B cell (primary cell): ENCODE measurements around the gene FLNA. TPM values are rescaled to one million over a fixed set of nuclear protein-coding genes. Genes with fewer than 3 reads are reported as not detected.
"Not testable (repeated sequence)": the region's sequence is repeated elsewhere in the genome, so short reads cannot be mapped to it uniquely, and the experiment has no call there.

Experiments
- ATAC-seq: fragments of 200-7000 bp; cut with Tn5 transposase; one replicate; pipeline ENCODE4 v1.10.0; 2021; ENCODE audit warnings: low read depth, mild to moderate bottlenecking, moderate number of reproducible peaks, moderate library complexity
- CTCF ChIA-PET: fragments of 350-600 bp; sonication (Branson Sonifier 250); formaldehyde crosslinking; loops from one replicate; lab custom pipeline; 2021; ENCODE audit warnings: antibody characterized with exemption, inconsistent platforms; lab: Charles Lee
- POLR2A ChIA-PET: fragments of 350-600 bp; sonication (Branson Sonifier 250); formaldehyde crosslinking; loops from one replicate; lab custom pipeline; 2021; ENCODE audit warnings: antibody characterized with exemption; lab: Charles Lee
- DNase-seq: peaks from one replicate; pipeline ENCODE4 v3.0.0; 2013
- H2AFZ ChIP-seq: 2 replicates; pipeline ENCODE4 v1.6.1; 2012; ENCODE audit warnings: mild to moderate bottlenecking, low read depth, low read length; ENCODE audit not compliant: insufficient read depth, poor library complexity, severe bottlenecking
- H3K27ac ChIP-seq, 2 donors: 1 replicate in 1 of 2; 2 replicates in 1 of 2; pipeline ENCODE4 v1.5.1; 2012 to 2013; ENCODE audit warnings: low read length in 2 of 2, mild to moderate bottlenecking in 2 of 2, moderate library complexity in 1 of 2
- H3K27me3 ChIP-seq, 4 experiments: fragments of 200-600 bp in 1 of 4; sonication (generic) in 1 of 4; replicated peaks in 1 of 4; 1 replicate in 2 of 4; 2 replicates in 2 of 4; pipeline versions ENCODE4 v1.6.1 to v1.7.0; 2013 to 2016; ENCODE audit warnings: low read length in 3 of 4, mild to moderate bottlenecking in 2 of 4, mixed read lengths in 1 of 4, moderate library complexity in 1 of 4; ENCODE audit not compliant: insufficient read depth in 4 of 4, control insufficient read depth in 3 of 4; ENCODE audit errors: control extremely low read depth in 1 of 4
- H3K36me3 ChIP-seq, 2 experiments: replicated peaks in 1 of 2; 1 replicate in 1 of 2; 2 replicates in 1 of 2; pipeline versions ENCODE4 v1.6.1 to v1.7.1; 2013; ENCODE audit warnings: low read length in 1 of 2; ENCODE audit not compliant: insufficient read depth in 2 of 2, control insufficient read depth in 1 of 2; ENCODE audit errors: control extremely low read depth in 1 of 2, extremely low read depth in 1 of 2
- H3K4me1 ChIP-seq, 2 donors: fragments of 200-600 bp in 1 of 2; sonication (generic) in 1 of 2; 1 replicate in 1 of 2; 2 replicates in 1 of 2; pipeline versions ENCODE4 v1.5.1 to v1.6.1; 2013 to 2017; ENCODE audit warnings: low read length in 2 of 2; ENCODE audit not compliant: control insufficient read depth in 2 of 2, insufficient read depth in 2 of 2
- H3K4me2 ChIP-seq: replicated peaks from 2 replicates; pipeline ENCODE3; 2012; ENCODE audit warnings: mild to moderate bottlenecking, low read depth, low read length; ENCODE audit not compliant: poor library complexity, severe bottlenecking
- H3K4me3 ChIP-seq, 5 experiments: fragments of 200-600 bp in 1 of 5; sonication (generic) in 1 of 5; 1 replicate in 3 of 5; 2 replicates in 2 of 5; pipeline versions ENCODE4 v1.5.1 to v1.7.0; 2011 to 2016; ENCODE audit warnings: low read length in 4 of 5, mild to moderate bottlenecking in 4 of 5, low read depth in 2 of 5, control low read depth in 1 of 5, moderate library complexity in 1 of 5; ENCODE audit not compliant: insufficient read depth in 1 of 5; ENCODE audit errors: control extremely low read depth in 1 of 5, extremely low read depth in 1 of 5
- H3K79me2 ChIP-seq: fragments of 200-600 bp; sonication (generic); one replicate; pipeline ENCODE4 v1.6.0; 2016; ENCODE audit warnings: low read length; ENCODE audit not compliant: control insufficient read depth, insufficient read depth
- H3K9ac ChIP-seq: fragments of 200-600 bp; sonication (generic); 2 replicates; pipeline ENCODE4 v1.6.1; 2017; ENCODE audit warnings: mild to moderate bottlenecking, low read length, moderate library complexity
- H3K9me3 ChIP-seq, 3 donors: one replicate each; pipeline versions ENCODE4 v1.6.1 to v1.7.1; 2013; ENCODE audit warnings: low read length in 2 of 3; ENCODE audit not compliant: control insufficient read depth in 2 of 3, insufficient read depth in 1 of 3; ENCODE audit errors: control extremely low read depth in 1 of 3
- H4K20me1 ChIP-seq: 2 replicates; pipeline ENCODE4 v1.6.0; 2012; ENCODE audit warnings: mild to moderate bottlenecking, low read length; ENCODE audit not compliant: insufficient read depth, control insufficient read depth, poor library complexity, severe bottlenecking
- H3K27ac Mint-ChIP-seq: one replicate; pipeline ENCODE4 v1.8.0; 2021; ENCODE audit warnings: mixed read lengths
- H3K27me3 Mint-ChIP-seq: one replicate; pipeline ENCODE4 v1.8.0; 2021; ENCODE audit warnings: mixed read lengths
- H3K4me1 Mint-ChIP-seq: one replicate; pipeline ENCODE4 v1.8.0; 2021; ENCODE audit warnings: mixed read lengths
- H3K4me3 Mint-ChIP-seq: one replicate; pipeline ENCODE4 v1.8.0; 2021; ENCODE audit warnings: mixed read lengths
- H3K9me3 Mint-ChIP-seq: one replicate; pipeline ENCODE4 v1.8.0; 2022; ENCODE audit warnings: mixed read lengths; ENCODE audit not compliant: insufficient read depth
- EZH2 ChIP-seq: IDR thresholded peaks from 2 replicates; pipeline ENCODE4 v1.6.1; 2012; ENCODE audit warnings: borderline replicate concordance, low read depth, mild to moderate bottlenecking, moderate library complexity, low read length; ENCODE audit not compliant: insufficient read depth, poor library complexity, severe bottlenecking
- WGBS: methylation state at CpG from one replicate; pipeline ENCODE4 v1.1.5; 2013; ENCODE audit warnings: missing lambda C conversion rate; ENCODE audit not compliant: insufficient coverage; 5-methylcytosine and 5-hydroxymethylcytosine counted together
- intact Hi-C: fragments of 100-400 bp; cut with micrococcal nuclease; formaldehyde crosslinking; loops from one replicate; pipeline ENCODE4 v1.10.0; 2022
- polyA plus RNA-seq: library from polyadenylated mRNA; depleted of rRNA; stranded (reverse); fragments of >200 nt; gene quantifications from 2 replicates; pipeline ENCODE4 v1.2.3, GENCODE V29; 2012
- total RNA-seq, 2 donors: library from RNA; stranded (reverse); fragments of 120-200 nt in 1 of 2; gene quantifications; 1 replicate in 1 of 2; 2 replicates in 1 of 2; pipeline versions ENCODE4 v1.2.3 to v1.2.4, GENCODE V29; 2013 to 2022
- TF ChIP-seq, protein P1 (sequence below): fragments of 200-600 bp; IDR thresholded peaks from one replicate; pipeline ENCODE4 v1.8.0; 2022; ENCODE audit warnings: antibody characterized with exemption, mild to moderate bottlenecking

Gene FLNA
- total and polyA plus RNA-seq, 2 donors (not counting 1 experiment from before 2014, with no cell fraction given), result 342 to 510 TPM

- H3K4me3 ChIP-seq, H3K27ac Mint-ChIP-seq, H4K20me1 ChIP-seq, H3K4me1 ChIP-seq, H3K4me2 ChIP-seq, H3K79me2 ChIP-seq, DNase-seq, H3K27ac ChIP-seq, H3K9me3 ChIP-seq, H2AFZ ChIP-seq, H3K9me3 Mint-ChIP-seq, H3K4me1 Mint-ChIP-seq, intact Hi-C loops, H3K4me3 Mint-ChIP-seq, POLR2A ChIA-PET, H3K27me3 Mint-ChIP-seq, H3K9ac ChIP-seq, CTCF ChIA-PET, H3K36me3 ChIP-seq, H3K27me3 ChIP-seq: not testable (repeated sequence)
- peak; percentile 75 for ATAC-seq
- no CpG with 5 or more reads among the region's 115 CpGs for WGBS
These were observed 32.8 kb downstream of the FLNA start for GRCh38 chrX:154341399-154342298.

DNA sequence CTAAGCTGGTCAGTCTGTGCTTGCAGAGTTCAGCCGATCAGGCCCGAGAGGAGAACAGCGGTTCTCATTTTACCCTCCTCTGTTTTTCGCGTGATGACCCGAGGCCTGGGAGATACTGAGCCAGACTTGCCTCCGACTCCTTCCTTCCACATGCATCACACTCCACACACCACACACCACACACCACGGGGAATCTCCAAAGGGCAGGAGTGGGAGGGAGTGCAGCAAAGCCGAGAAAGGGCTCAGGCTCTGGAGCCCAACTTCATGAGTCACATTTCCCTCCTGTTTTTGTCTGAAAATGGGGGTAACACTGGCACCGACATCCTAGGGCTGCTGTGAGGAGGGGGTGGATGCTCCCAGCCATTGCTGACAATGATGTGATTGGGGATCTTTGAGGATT, 39.9 kb downstream of the FLNA start:
- Histone ChIP-seq H3K4me1 (peaks cover 27 to 31% of the 10 kb centered on the region in 2 donors), H3K36me3 (no peaks in the 10 kb centered on the region), H3K9me3 (no peaks in the 10 kb centered on the region), H3K4me2 (peak overlapping the region; percentile 45), H3K79me2 (no peaks in the 10 kb centered on the region), H3K9ac (no peak overlapping the region), H3K27ac (peak overlapping the region; percentile 38 to 57), H4K20me1 (no peaks in the 10 kb centered on the region), H2AFZ (no peak overlapping the region), H3K27me3 (no peaks in the 10 kb centered on the region), H3K4me3 (peak overlapping the region in 1 of 5 experiments; percentile 2)
- 92% methylated on average over 2 of the region's 10 CpGs for WGBS
- DNase-seq (no peak), ATAC-seq (no peak)
- POLR2A ChIA-PET, result interaction anchor here (1.4 kb wide), 1 partner anchor 74 kb away, joined by 3 read pairs; the partner anchor contains the start of gene DNASE1L1
- peaks cover 27% of the 10 kb centered on the region for H3K4me1 Mint-ChIP-seq
- no peaks in the 10 kb centered on the region for H3K9me3 Mint-ChIP-seq
- TF ChIP-seq EZH2, result no peak
- TF ChIP-seq, protein P1, sequence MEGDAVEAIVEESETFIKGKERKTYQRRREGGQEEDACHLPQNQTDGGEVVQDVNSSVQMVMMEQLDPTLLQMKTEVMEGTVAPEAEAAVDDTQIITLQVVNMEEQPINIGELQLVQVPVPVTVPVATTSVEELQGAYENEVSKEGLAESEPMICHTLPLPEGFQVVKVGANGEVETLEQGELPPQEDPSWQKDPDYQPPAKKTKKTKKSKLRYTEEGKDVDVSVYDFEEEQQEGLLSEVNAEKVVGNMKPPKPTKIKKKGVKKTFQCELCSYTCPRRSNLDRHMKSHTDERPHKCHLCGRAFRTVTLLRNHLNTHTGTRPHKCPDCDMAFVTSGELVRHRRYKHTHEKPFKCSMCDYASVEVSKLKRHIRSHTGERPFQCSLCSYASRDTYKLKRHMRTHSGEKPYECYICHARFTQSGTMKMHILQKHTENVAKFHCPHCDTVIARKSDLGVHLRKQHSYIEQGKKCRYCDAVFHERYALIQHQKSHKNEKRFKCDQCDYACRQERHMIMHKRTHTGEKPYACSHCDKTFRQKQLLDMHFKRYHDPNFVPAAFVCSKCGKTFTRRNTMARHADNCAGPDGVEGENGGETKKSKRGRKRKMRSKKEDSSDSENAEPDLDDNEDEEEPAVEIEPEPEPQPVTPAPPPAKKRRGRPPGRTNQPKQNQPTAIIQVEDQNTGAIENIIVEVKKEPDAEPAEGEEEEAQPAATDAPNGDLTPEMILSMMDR, result no peak
- H3K27me3 Mint-ChIP-seq, result no peaks in the 10 kb centered on the region
- intact Hi-C loops, result no loop called here
- peak overlapping the region; percentile 94 for H3K27ac Mint-ChIP-seq
- CTCF ChIA-PET, result interaction anchor here (1.0 to 1.5 kb wide), 4 partner anchors 17 to 209 kb away, joined by 3 to 4 read pairs (median 3); no protein-coding TSS in a partner anchor
- peak overlapping the region; percentile 71 for H3K4me3 Mint-ChIP-seq
